GM21515 (cell line): ENCODE measurements around the gene P2RX6.

ENCODE experiments used
- ATAC-seq: cut with Tn5 transposase; IDR thresholded peaks from one replicate; pipeline ENCODE4 v1.9.1; 2021; ENCODE audit not compliant: unreplicated experiment

P2RX6 gene

DNA sequence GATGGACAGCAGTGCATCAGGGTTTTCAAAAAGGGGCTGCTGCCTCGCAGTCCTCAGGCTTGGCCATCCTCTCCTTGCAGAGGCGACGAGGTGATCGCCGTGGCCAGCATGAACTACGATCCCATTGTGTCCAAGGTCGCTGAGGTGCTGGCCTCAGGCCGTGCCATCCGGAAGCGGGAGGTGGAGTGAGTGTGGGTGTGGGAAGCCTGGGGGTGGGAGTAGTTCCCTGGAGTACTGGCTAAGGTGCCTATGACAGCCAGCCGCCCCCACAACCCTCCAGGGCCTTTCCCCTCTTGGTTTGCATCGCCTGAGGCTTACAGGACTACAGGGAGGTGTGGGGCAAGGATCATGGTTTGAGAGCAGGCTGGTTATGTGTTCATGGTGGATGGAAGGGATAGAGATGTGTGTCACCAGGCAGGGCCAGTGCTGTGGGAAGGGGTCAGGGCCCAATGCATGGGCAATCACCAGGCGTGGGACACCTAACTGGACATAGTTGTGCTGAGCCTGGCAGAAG lies 35.0 kb upstream of the P2RX6 start:
- no peak for ATAC-seq

DNA sequence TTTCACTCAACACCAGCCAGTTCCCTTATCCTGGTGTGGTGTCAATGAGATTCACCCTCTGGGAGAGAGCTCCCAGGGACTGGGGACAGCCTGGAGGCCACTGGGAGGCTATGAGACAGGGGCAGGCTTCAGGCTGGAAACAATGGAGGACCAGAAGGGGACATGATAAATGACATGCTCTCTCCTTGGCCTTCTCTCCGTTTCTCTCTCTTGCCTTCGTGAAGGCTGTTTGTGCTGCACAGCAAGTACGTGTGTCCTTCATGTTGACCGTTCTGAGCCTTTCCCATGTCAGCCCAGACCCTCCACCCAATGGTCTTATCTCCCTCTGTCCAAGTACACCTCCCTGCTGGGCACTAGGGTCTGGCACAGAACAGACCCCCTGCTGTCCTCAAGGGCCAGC lies 34.4 kb upstream of the P2RX6 start:
- no peak for ATAC-seq

DNA sequence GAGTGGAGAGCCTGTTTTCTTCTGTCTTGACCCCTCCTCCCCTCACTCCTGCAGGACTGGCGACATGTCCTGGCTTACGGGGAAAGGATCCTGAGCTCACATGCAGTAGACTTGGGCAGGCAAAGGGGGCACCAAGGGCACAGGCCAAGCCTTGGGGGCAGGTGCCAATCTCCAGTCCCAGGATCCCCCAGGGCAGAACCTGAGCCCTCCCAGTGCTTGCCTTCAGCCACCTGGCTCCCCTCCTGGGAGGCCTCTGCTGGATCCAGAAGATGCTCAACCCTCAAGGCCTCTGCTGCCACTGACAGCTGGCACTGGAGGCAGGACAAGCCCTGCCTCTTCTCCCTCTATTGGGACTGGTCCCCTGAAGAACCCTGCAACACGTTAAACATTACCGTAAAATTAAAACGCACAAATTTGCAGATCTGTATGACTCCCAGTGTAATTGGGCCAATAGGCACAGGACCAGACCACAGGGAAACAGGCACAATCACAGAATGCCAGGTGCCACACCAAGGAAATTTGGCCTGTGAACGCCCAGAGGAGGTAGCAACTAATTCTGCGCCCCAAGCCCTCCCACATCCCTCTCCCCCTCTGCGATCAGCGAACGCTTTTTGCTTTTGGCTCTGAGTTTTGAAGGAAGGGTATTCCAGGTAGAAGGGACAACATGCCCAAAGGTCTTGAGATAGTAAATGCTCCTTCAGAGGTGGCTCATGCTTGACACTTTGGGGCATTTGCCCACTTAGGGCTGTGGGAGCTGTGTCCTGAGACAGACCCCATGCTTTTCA lies 33.8 kb upstream of the P2RX6 start:
- ATAC-seq: peak; percentile 3

DNA sequence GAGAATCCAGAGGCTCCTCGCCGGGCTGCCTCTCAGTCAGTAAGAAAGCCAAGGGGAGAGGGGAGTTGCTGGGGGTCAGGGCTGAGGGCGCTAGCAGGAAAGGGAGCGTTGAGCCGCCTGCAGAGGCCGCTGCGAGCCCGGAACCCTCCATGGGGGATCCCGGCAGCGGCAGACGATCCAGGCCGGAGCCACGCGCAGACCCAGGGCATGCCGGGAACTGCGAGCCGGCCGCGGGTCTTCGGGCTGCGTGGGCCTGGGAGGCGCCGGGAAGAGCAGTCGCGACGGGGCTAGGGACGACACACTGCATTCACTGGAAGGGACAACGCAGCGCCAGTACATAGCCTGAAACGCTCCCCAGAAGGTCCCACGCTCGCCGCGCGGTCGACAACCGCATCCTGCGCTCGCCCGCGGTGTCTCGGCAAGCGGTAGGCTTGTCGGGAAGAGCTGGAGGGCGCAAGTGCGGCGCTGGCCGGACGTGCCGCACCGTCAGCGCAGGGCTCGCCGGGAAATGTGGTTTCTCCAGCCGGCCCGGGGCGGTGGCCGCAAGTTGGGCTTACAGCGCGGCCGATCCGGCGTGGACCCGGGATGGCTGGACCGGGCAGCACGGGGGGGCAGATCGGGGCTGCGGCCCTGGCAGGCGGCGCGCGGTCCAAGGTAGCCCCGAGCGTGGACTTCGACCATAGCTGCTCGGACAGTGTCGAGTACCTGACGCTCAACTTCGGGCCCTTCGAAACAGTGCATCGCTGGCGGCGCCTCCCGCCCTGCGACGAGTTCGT lies 33.0 kb upstream of the P2RX6 start, which contains the start of gene LZTR1:
Gene LZTR1, plus strand, starts transcription at position 511 of the 776 bp plus-strand sequence. Its CDS starts 75 bp downstream, at position 586.
- peak; percentile 76 for ATAC-seq

DNA sequence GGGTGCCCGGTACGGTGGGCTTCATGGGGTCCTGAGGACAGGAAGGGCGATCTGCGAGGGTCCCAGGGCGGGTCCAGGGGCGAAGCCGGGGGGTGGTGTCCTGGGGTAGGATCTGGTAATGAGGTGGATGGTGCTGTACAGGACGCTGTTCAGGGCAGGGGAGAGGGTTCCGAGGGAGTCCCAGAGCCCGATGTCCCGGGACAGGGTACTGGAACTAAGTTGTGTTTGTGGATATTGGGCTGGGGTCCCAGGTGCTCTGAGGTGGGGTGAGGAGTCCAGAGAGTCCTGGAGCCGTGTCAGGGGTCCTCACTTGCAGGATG lies 32.4 kb upstream of the P2RX6 start:
- peak; percentile 1 for ATAC-seq

DNA sequence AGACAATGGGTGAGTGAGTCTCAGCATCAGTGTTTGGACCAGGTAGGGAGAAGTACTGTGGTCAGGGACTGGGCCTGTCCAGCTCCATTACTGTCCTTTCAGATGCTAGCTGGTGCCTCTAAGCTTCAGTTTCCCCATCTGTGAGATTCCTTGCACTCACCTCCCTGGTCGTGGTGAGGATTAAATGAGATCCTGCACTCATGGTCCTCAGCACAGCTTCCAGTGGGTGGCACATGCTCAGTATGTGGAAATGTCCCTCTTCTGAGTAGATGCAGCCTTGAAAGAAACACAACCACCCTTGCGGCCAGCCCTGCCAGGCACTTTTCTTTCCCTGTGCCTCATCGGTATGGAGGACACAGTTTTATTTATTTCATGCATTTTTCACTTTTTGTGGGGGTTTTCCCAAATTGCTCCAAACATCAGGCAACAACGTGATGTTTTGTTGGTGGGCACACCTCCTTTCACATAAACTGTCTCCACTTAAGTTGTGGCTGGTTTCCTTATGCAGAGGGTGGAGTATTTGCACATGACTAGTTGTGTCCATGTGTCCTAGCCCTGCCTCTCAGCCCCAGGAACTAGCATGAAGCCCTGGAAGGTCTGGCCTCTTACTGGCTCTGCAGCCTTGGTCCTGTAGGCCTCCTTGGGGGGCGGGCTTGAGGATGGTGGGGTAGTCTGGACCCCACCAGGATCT lies 31.7 kb upstream of the P2RX6 start:
- no peak for ATAC-seq

DNA sequence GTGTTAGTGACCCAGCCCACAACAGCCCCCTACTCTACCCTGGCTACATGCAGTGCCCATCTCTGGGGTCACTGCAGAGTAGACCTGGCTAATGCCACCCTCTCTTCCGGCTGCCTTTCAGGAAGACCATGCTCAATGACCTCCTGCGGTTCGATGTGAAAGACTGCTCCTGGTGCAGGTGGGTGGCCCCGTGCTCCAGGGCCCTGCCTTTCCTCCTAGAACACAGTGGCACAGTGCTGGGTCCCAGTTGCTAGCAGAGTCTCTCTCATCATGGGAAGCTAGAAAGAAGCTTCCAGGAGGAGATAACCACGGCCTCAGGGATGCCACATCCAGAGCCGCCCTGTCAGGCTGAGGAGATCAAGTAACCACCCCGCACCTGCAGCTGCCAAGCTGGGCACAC lies 29.2 kb upstream of the P2RX6 start:
- ATAC-seq: no peak

DNA sequence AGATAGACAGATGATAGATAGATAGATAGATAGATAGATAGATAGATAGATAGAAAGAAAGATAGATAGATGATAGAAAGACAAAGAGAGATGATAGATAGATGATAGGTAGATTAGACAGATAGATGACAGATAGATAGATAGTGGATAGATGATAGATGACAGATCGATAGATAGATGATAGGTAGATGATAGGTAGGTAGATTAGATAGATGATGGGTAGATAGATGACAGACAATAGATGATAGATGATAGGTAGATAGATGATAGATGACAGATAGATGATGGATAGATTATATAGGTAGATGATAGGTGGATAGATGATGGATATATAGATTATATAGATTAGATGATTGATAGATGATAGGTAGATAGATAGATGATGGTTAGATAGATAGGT lies 28.6 kb upstream of the P2RX6 start:
- ATAC-seq: no peak

DNA sequence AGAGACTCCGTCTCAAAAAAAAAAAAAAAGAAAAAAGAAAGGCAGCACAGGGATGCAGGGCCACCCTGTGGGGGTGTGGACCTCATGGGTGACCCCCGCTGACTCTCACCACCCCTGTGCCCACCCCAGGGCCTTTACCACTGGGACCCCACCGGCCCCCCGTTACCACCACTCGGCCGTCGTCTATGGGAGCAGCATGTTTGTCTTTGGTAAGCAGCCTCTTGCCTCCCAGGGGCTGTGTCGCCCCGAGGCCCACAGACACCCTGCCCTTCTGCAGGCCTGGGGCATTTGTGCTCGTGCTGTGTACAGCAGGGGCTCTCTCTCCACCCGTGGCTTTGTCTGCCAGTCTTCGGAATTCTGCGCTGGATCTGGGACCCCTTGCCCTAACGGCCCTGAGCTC lies 27.6 kb upstream of the P2RX6 start:
- no peak for ATAC-seq

DNA sequence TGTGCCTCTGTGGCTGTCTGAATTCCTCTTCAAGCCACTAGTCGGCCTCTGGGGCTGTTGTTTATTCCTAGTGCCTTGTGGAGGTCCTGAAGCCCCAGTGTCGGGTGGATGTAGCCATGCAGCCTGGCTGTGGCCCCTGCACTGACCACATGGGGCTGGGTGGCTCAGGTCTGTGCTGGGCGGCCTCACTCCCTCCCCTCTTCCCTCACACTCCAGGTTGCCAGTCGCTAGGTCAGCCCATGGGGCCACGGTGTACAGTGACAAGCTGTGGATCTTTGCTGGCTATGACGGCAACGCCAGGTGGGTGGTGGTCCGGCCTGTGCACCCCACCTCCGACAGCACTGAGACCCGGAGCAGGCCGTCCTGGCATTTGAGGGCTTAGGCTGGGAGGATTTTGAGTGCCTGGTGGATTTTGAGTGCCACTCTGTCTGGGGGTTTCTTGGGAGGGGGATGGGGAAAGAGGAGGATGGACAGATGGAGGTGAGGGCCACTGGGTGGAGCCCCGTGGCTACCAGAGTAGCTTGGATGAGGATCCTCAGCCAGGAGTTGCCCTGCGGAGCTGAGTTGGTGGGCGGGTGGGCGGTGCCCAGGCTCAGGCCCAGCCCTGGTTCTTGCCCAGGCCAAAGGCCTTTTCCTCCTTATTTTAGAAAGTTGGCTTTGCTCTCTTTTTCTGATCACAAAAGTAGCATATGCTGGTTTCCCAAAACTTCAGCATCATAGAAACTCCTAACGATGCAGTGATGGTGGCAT lies 26.2 kb upstream of the P2RX6 start:
- ATAC-seq: no peak

DNA sequence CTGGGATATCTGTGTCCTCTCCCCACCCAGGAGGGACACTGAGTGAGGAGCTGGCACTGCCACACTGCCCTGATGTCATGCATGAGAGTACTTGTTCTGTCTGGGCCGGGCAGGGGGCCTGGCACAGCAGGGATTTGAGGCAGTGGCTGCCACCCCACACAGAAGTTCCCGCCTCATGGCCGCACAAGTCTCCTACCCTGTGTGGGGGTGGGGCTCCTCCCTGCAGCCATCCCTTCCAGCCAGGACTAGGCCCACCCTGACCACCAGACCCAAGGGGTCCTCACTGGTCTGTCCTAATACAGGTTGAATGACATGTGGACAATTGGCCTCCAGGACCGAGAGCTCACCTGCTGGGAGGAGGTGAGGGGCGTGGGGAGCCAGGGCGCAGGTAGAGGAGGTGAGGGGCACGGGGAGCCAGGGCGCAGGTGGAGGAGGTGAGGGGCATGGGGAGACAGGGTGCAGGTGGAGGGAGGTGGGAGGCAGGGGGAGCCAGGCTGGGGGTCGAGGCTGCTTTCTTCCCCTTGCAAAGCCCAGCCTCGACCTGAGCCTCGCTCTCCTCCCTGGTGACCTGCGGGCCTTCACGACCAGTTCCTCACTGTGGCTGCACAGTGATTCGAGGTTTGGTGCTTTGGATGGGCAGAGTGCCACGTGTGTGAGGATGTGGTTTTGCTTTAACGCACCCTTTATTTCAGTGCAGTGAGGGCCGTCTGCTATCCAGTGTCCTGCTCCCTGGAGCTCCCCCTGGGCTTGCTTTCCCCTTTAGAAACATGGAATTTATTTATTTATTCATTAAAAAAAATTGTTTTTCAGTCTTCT lies 25.4 kb upstream of the P2RX6 start:
- ATAC-seq: no peak

DNA sequence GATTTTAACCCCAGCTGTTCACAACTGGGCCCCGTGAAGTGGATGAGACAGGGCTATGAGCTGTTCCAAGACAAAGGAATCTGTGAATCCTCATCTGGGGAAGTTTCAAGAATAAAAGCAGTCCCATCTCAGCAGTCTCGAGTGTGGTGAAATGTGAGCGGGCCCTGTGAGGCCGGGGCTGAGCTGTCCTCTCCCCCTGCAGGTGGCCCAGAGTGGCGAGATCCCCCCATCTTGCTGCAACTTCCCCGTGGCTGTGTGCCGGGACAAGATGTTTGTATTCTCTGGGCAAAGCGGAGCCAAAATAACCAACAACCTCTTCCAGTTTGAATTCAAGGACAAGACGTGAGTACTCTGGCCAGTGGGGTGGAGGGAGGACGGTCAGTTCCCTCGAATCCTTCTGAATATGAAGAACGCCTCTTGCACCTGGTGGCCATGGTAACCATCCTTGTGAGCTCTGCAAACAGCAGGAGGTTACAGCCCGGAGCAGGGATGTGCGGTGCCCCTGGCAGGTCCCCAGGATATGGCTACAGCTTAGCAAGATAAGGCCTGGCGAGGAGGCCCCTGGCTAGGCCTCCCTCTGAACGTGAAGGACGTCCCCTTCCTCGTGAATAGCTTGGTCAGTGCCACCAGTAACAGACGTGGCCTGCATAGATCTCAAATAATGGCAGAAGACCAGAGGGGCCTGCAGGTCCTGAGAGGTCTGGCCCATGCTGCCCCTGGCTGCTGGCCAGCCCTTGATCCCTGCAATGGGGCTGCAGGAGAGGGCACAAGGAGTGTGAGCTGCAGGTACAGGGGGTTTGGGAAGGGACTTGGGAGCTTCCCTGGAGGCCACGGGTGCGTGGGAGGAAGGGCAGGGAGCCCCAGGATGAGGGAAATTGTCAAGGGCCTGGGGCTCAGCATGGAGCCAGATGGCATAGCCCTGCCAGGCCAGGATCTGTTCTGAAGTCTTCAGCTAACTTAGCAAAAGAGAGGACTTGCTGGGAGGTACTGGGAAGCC lies 24.5 kb upstream of the P2RX6 start:
- ATAC-seq: no peak

DNA sequence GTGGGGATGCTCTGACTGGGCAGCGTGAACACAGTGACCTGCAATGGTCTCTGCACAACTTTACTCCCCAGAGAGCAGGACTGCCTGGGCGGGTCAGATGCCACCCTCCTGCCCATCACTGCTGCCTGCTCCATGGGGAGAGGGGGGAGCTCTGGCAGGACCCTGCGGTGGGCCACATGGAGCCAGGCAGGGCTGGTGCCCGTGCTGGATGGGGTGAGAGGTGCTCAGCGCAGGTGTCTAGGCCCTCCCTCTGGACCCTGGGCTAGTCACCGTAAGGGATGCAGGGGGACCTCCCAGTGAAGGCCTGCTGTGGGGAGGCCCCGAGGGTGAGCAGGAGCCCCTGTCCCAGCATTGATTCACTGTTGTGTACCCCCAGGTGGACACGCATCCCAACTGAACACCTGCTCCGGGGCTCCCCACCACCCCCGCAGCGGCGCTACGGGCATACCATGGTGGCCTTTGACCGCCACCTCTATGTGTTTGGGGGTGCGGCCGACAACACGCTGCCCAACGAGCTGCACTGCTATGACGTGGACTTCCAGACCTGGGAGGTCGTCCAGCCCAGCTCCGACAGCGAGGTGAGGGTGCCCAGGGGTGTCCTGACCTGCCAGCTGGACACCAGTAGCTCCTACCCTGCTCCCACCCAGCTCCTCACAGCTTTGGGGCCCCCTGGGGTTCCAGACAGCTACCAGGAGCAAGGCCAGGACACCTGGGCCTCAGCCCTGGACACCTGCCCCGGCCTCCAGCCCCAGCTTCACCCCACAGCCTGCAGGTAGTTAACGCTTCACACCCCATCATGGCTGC lies 23.5 kb upstream of the P2RX6 start:
- ATAC-seq: no peak

DNA sequence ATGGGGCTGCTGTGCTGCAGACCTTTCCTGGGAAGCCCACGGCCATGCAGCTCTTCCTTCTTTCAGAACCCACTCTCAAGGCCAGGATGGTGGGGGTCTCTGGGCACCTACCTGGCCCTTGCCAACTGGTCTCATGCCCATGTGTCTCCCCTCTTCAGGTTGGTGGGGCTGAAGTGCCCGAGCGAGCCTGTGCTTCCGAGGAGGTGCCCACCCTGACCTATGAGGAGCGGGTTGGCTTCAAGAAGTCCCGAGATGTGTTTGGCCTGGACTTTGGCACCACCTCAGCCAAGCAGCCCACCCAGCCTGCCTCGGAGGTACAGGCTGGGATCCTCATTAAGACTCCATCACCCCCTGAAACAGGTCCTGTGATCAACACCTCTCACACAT lies 22.9 kb upstream of the P2RX6 start:
- ATAC-seq: no peak

DNA sequence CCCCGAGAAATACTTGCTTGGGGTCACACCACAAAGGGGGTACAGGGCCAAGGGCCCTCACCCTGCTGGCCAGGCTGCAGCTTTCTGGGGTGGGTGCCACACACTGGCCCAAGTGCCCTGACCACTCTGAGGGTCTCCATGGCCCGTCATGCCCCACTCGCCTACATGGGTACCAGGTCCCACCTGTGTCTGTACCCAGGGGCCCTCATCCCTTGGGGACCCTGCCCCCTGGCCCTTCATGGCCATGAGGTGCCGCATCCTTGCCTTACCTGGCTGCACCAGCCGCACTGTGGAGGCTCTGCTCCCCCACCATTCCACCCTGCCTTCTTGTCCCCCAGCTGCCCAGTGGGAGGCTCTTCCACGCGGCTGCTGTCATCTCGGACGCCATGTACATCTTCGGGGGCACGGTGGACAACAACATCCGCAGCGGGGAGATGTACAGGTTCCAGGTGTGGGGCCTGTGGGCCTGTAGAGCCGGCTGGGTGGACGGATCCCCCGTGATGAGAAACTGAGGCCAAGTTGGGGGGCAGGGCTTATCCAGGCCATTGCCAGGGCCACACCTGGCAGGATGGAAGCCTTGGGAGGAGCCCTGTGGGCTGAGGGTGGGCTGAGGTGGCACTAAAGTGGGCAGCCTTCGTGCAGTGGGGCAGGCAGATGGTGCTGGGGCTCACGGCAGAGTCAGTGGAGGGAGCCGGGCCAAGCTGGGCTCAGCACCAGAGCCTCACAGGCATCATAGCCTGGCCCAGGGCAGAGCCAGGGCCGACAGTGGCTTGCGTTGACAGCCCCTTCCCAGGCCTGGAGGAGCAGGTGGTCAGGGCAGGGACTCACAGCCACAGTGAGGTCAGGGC lies 22.3 kb upstream of the P2RX6 start:
- no peak for ATAC-seq

DNA sequence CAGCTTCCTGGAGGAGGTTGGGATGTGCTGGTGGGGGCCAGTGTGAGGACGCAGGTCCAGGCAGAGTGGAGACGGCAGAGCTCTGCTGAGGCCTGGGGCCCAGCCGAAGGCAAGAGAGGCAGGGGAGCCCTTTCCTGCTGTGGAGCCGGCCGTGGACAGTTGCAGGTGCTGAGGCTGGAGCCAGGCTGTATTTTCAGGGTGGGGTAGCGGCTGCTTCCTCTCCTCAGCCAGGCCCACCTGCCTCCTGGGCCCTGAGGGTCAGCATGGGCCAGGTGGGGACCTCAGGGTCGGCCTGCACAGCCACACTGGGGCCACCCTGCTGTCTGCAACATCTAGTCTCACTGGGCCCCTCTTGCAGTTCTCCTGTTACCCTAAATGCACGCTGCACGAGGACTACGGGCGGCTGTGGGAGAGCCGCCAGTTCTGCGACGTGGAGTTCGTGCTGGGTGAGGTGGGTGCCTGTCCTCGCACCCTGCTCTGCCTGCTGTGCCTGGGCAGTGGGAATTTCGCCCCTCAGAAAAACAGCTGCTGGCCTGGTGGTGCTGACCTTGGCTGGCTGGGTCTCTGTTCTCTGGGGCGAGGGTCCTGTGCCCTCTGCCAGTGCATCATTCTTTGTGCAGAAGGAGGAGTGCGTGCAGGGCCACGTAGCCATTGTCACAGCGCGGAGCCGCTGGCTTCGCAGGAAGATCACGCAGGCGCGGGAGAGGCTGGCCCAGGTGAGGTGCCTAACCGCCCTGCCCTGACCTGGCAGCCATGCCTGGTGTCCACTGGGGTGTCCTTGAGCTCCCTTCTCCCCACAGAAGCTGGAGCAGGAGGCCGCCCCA lies 21.4 kb upstream of the P2RX6 start:
- ATAC-seq: no peak
